Measurements from ENCODE around the gene FBXO36. TPM values are rescaled to one million over a fixed set of nuclear protein-coding genes. Genes with fewer than 3 reads are reported as not detected.
A peak's percentile ranks its signal among the peaks of the same experiment; 100 is the strongest.
"Not testable (repeated sequence)": the region's sequence is repeated elsewhere in the genome, so short reads cannot be mapped to it uniquely, and the experiment has no call there.

Gene FBXO36
- total and polyA plus RNA-seq, 2 donors (not counting 3 experiments of a cell fraction or from before 2014, with no cell fraction given) = 0.53 to 1.2 TPM

DNA sequence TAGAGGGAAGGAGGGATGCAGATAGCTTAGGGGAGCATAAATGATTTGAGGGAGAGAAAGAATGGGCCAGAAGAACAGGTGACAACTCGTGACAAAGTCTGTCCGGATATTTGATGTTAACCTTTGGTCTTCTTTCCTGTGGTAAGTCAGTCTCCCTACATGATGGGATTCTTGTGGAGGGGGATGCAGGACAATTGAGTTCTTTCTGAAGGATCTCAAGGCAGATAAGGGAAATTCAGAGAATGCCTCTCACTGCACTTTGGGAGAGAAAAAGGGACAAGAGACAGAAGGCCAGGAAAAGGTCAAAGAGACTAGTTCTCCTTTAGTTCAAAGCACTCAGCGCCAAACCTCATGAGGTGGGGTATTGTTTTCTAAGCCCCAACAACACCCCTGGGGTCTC, 34.2 kb downstream of the FBXO36 start:
- no peak overlapping the region for H3K27ac ChIP-seq (ENCODE audit: insufficient read depth, low read depth, low read length)
- no peak overlapping the region for H3K4me3 ChIP-seq (replicated peaks in 1 of 3; ENCODE audit: insufficient read depth in 1 of 3, low read depth in 1 of 3, low read length in 3 of 3)
- H3K79me2 ChIP-seq (ENCODE audit: control insufficient read depth, insufficient read depth, low read length) = no peaks in the 10 kb centered on the region
- no peaks in the 10 kb centered on the region for H4K20me1 ChIP-seq (replicated peaks; ENCODE audit: control insufficient read depth, extremely low read depth, insufficient read depth, low read length)
- no peaks in the 10 kb centered on the region for H3K9me3 ChIP-seq (replicated peaks; ENCODE audit: control insufficient read depth, insufficient read depth, low read length)
- no peak overlapping the region for H2AFZ ChIP-seq (ENCODE audit: low read depth, low read length)
- no peaks in the 10 kb centered on the region for H3K36me3 ChIP-seq (ENCODE audit: control insufficient read depth in 2 of 2, extremely low read depth in 1 of 2, insufficient read depth in 2 of 2, low read length in 2 of 2)
- DNase-seq (ENCODE audit: low read depth, low spot score) (no peak), FAIRE-seq (no peak)
- ChIA-PET POLR2A (no interaction called here), CTCF (no interaction called here)
- TF ChIP-seq FOS (IDR thresholded peaks at IDR 0.05; ENCODE audit: borderline replicate concordance, insufficient read depth, low read length) (no peak), POLR2AphosphoS5 (IDR thresholded peaks at IDR 0.05; ENCODE audit: insufficient read depth, low read depth, low read length) (no peak), MYC (IDR thresholded peaks at IDR 0.05; ENCODE audit: low read depth, low read length) (no peak), EZH2 (IDR thresholded peaks at IDR 0.05; ENCODE audit: borderline replicate concordance, low read depth, low read length, severe bottlenecking) (no peak)
- TF ChIP-seq, protein P1, sequence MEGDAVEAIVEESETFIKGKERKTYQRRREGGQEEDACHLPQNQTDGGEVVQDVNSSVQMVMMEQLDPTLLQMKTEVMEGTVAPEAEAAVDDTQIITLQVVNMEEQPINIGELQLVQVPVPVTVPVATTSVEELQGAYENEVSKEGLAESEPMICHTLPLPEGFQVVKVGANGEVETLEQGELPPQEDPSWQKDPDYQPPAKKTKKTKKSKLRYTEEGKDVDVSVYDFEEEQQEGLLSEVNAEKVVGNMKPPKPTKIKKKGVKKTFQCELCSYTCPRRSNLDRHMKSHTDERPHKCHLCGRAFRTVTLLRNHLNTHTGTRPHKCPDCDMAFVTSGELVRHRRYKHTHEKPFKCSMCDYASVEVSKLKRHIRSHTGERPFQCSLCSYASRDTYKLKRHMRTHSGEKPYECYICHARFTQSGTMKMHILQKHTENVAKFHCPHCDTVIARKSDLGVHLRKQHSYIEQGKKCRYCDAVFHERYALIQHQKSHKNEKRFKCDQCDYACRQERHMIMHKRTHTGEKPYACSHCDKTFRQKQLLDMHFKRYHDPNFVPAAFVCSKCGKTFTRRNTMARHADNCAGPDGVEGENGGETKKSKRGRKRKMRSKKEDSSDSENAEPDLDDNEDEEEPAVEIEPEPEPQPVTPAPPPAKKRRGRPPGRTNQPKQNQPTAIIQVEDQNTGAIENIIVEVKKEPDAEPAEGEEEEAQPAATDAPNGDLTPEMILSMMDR (IDR thresholded peaks at IDR 0.05; ENCODE audit: extremely low read depth in 1 of 2, insufficient read depth in 1 of 2, low read depth in 1 of 2, low read length in 2 of 2) = no peak
- no peaks in the 10 kb centered on the region for H3K27me3 ChIP-seq (ENCODE audit: control insufficient read depth in 2 of 2, insufficient read depth in 2 of 2, low read length in 2 of 2)
- BruUV-seq (replicated peaks) = no TSS peak
- intact Hi-C loops (cut with micrococcal nuclease) (no loop called here), dilution Hi-C loops (cut with MboI; ENCODE audit: extremely low pct_ligation_motif_present, low sequenced_read_pairs) (no loop called here)
- no peak overlapping the region for H3K9ac ChIP-seq (replicated peaks; ENCODE audit: extremely low read depth, insufficient read depth, low read length)
- no peaks in the 10 kb centered on the region for H3K9me1 ChIP-seq (replicated peaks; ENCODE audit: control insufficient read depth, extremely low read depth, insufficient read depth, low read length)
- H3K4me2 ChIP-seq (ENCODE audit: insufficient read depth, low read length) = no peak overlapping the region
- H3K4me1 ChIP-seq (ENCODE audit: control insufficient read depth, extremely low read depth, insufficient read depth, low read length) = no peaks in the 10 kb centered on the region

- H3K4me3 ChIP-seq (replicated peaks in 1 of 3; ENCODE audit: insufficient read depth in 1 of 3, low read depth in 1 of 3, low read length in 3 of 3); BruUV-seq (replicated peaks); H3K4me1 ChIP-seq (ENCODE audit: control insufficient read depth, extremely low read depth, insufficient read depth, low read length); H4K20me1 ChIP-seq (replicated peaks; ENCODE audit: control insufficient read depth, extremely low read depth, insufficient read depth, low read length); H3K4me2 ChIP-seq (ENCODE audit: insufficient read depth, low read length); dilution Hi-C loops (cut with MboI; ENCODE audit: extremely low pct_ligation_motif_present, low sequenced_read_pairs); CTCF ChIA-PET; H3K27me3 ChIP-seq (ENCODE audit: control insufficient read depth in 2 of 2, insufficient read depth in 2 of 2, low read length in 2 of 2); POLR2A ChIA-PET; FAIRE-seq; H3K9me3 ChIP-seq (replicated peaks; ENCODE audit: control insufficient read depth, insufficient read depth, low read length); H2AFZ ChIP-seq (ENCODE audit: low read depth, low read length); H3K36me3 ChIP-seq (ENCODE audit: control insufficient read depth in 2 of 2, extremely low read depth in 1 of 2, insufficient read depth in 2 of 2, low read length in 2 of 2); H3K79me2 ChIP-seq (ENCODE audit: control insufficient read depth, insufficient read depth, low read length); H3K9ac ChIP-seq (replicated peaks; ENCODE audit: extremely low read depth, insufficient read depth, low read length); H3K27ac ChIP-seq (ENCODE audit: insufficient read depth, low read depth, low read length); intact Hi-C loops (cut with micrococcal nuclease); H3K9me1 ChIP-seq (replicated peaks; ENCODE audit: control insufficient read depth, extremely low read depth, insufficient read depth, low read length): not testable (repeated sequence)
- peak; percentile 27 for DNase-seq (ENCODE audit: low read depth, low spot score)
Observed at GRCh38 chr2:229963596-229963995, 41.3 kb downstream of the FBXO36 start.
